Activated CD4-positive, alpha-beta T cell treated with anti-CD3 and anti-CD28 coated beads for 36 hours (primary cell): Measurements from ENCODE around the gene FHIP1B. TPM values are rescaled to one million over a fixed set of nuclear protein-coding genes. Genes with fewer than 3 reads are reported as not detected.

ENCODE experiments used
- total RNA-seq, 2 experiments: library from RNA; stranded (reverse); gene quantifications; one replicate each; pipeline ENCODE4 v1.2.3, GENCODE V29; 2021

FHIP1B gene
- total RNA-seq, 2 experiments from 2014 or later, result 17.0 to 17.1 TPM

Other genes with a start within 250 kb of the FHIP1B start
- gene OR52L1, start 247.7 kb downstream of the FHIP1B start, total RNA-seq, result not detected
- gene OR56A4, start 227.7 kb downstream of the FHIP1B start, total RNA-seq, result not detected
- not detected for gene OR56A1, start 203.9 kb downstream of the FHIP1B start, total RNA-seq
- gene OR56B4, start 127.0 kb downstream of the FHIP1B start, total RNA-seq, result not detected
- not detected for gene OR52B2, start 64.3 kb downstream of the FHIP1B start, total RNA-seq
- not detected for gene OR52W1, start 35.4 kb downstream of the FHIP1B start, total RNA-seq
- gene C11orf42, start 29.1 kb downstream of the FHIP1B start, total RNA-seq, result not detected
- under 1 TPM; 0.21 to 0.25 TPM for gene CNGA4, start 4.5 kb upstream of the FHIP1B start, total RNA-seq
- not detected for gene CCKBR, start 25.2 kb upstream of the FHIP1B start, total RNA-seq
- gene CAVIN3, start 85.9 kb upstream of the FHIP1B start, total RNA-seq, result 10 to 100 TPM; 24.8 to 25.5 TPM
- 10 to 100 TPM; 13.1 to 14.1 TPM for gene SMPD1, start 155.8 kb upstream of the FHIP1B start, total RNA-seq
- 10 to 100 TPM; 43.2 to 49.8 TPM for gene APBB1, start 184.5 kb upstream of the FHIP1B start, total RNA-seq
- gene HPX, start 206.4 kb upstream of the FHIP1B start, total RNA-seq, result under 1 TPM; 0.16 to 0.33 TPM
- 1 to 10 TPM; 3.8 to 4.2 TPM for gene TRIM3, start 239.3 kb upstream of the FHIP1B start, total RNA-seq
- 10 to 100 TPM; 36.7 to 40.3 TPM for gene ARFIP2, start 246.7 kb upstream of the FHIP1B start, total RNA-seq
- 10 to 100 TPM; 27.1 to 39.2 TPM for gene TIMM10B, start 246.9 kb upstream of the FHIP1B start, total RNA-seq